HG02763 (cell line): ENCODE results near the gene TXNDC8.
"Not testable (repeated sequence)": the region's sequence is repeated elsewhere in the genome, so short reads cannot be mapped to it uniquely, and the experiment has no call there.

Experiments used
- ATAC-seq: cut with Tn5 transposase; IDR thresholded peaks from one replicate; pipeline ENCODE4 v1.9.1; 2021; ENCODE audit warnings: mild to moderate bottlenecking, moderate library complexity; ENCODE audit not compliant: unreplicated experiment

The TXNDC8 gene

GRCh38 chr9:110337727-110338126 lies at the start of gene TXNDC8:
TXNDC8 (minus strand) TSS chr9:110337863.
- no peak for ATAC-seq

DNA sequence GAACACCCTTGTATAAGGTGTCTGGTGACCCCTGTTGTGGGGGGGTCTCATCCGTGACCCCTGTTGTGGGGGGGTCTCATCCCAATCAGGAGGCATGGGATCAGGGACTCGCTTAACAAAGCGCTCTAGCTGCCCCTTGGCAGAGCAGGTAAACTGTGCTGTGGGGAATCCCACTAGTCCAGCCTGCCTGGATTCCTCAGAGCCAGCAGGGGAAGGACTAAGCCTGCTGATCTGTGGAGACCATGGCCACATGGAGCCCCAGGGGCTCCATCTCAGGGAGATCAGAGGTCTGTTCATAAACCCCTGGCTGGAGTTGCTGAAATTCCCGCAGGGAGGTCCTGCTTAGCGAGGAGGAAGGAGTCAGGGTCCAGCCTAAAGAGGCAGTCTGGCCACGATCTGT lies 45.8 kb upstream of the TXNDC8 start:
- ATAC-seq = no peak

DNA sequence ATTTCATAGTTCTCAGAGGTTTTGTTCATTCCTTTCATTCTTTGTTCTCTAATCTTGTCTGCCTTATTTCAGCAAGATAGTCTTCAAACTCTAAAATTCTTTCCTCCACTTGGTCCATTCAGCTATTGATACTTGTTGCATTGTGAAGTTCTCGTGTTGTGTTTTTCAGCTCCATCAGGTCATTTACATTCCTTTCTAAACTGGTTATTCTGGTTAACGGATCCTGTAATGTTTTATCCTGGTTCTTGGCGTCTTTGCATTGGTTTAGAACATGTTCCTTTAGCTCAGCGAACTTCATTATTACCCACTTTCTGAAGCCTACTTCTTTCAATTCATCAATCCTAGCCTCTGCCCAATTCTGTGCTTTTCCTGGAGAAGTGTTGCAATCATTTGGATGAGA lies 45.1 kb upstream of the TXNDC8 start:
- no peak for ATAC-seq

GRCh38 chr9:110371411-110372007 lies 33.8 kb upstream of the TXNDC8 start:
- ATAC-seq = no peak

DNA sequence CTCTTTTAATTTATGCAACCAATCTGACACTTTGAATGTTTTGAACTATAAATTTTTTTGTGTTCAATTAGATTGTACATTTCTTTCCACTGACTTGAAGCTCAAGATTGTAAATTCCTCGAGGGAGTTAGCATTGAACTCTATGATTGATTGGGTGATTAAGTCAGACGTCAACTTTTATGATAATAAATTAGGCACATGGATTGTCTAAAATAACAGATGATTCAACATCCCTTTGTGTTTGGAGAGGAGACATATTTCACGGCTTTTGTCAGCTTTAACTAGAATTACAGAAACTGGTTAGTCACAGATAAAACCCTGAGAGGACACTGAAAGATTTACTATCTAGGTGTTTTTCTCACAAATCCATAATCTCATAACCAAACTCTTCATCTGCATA lies 32.7 kb upstream of the TXNDC8 start:
- ATAC-seq = no peak

DNA sequence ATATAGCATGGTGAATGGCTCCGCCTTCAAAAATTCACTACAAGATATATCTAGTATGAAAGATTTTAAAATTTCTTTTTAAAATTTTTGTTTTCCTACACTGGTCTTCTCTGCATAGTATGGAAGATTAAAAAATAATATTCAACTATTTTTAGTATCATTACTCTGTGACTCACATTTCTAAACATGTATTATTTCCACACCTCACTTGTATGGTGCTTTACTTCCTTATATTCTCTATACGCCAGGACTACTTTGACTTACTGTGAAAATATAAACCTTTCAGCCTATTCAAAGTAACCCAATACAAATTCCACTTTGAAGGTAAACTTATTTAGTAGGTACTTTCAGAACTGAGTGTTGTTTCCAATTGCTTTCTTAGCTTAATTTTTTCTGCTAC lies 26.8 kb upstream of the TXNDC8 start:
- ATAC-seq = no peak

GRCh38 chr9:110358992-110359391 lies 21.3 kb upstream of the TXNDC8 start:
- not testable (repeated sequence) for ATAC-seq

GRCh38 chr9:110357505-110357904 lies 19.8 kb upstream of the TXNDC8 start:
- no peak for ATAC-seq

- no peak for ATAC-seq
These were observed 19.2 kb upstream of the TXNDC8 start for GRCh38 chr9:110356639-110357395.

GRCh38 chr9:110355911-110356310 lies 18.2 kb upstream of the TXNDC8 start:
- no peak for ATAC-seq

GRCh38 chr9:110351009-110351467 lies 13.4 kb upstream of the TXNDC8 start:
- no peak for ATAC-seq

- no peak for ATAC-seq
These were observed 8.7 kb upstream of the TXNDC8 start for GRCh38 chr9:110346325-110346724.

- no peak for ATAC-seq
These were observed 7.2 kb upstream of the TXNDC8 start for GRCh38 chr9:110344821-110345220.

DNA sequence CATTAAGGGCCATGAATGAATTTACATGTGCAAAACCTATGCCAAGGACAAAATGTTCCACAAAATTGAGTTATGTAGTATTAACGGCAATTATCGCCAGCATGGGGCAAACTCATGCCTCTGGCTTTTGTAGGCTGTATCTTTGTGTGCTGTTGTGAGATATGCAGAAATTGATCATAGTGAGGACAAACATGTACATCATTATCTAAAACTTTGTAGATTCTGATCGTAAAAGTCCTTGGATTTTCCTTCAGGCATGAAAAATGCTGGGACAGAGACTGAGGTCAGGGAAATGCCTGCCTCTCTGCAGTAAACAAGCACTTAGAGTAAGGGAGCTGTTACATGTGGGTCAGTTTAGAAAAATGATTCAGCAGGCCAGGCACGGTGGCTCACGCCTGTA lies 5.9 kb upstream of the TXNDC8 start:
- ATAC-seq = no peak

- no peak for ATAC-seq
These were observed 2.6 kb upstream of the TXNDC8 start for GRCh38 chr9:110340306-110340705.

- ATAC-seq = no peak
These were observed 480 bp upstream of the TXNDC8 start for GRCh38 chr9:110338143-110338542.

DNA sequence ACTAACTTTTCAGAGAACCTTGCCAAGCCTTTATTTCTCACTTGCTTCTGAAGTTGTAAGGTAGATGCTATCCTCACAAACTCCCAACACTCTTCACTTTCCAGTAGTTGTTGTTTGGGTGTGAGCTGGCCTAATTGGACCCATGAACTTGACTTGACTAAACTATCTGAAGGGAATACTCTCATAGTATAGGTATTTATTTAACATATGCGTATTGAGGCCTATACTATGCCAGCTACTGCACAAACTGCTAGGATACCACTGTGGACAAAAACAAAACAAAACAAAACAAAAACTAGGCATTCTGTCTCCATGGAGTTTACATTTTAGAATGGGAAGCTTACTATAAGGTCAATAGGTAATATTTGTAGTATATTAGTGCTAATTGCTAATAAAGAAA lies 1.3 kb downstream of the TXNDC8 start:
- ATAC-seq = no peak

DNA sequence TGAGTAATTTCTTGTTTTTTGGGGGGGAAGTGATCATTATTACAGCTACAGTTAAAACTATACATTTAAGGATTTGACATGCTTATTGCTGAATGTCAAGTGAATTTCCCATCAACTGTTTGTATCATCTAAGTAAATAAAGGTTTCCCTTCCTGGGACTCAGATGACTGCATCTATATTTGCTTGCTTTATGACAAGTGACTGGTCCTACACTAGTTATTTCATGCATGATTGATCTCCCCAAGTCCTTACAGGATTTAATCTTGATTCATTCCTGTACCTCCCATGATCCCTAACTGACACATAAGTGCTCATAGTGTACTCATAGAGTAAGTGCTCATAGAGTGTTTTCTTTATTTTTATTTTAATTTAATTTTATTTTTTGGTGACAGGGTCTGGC lies 2.8 kb downstream of the TXNDC8 start:
- peak; percentile 9 for ATAC-seq

DNA sequence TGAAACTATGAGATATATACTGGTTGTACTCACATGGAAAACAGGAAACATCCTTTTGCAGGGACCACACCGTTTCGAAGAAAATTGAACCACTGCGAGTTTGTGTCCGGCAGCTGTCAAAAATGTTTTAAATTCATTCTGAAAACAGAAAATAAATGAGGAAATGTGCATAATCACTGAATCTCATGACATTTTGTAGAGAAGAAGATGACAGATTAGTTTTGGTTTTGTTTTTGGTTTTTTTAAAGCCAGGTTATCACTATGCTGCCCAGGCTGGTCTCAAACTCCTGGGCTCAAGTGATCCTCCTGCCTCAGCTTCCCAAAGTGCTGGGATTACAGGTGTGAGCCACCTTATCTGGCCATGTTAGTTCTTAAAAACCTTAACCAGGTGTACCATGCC lies 3.5 kb downstream of the TXNDC8 start:
- ATAC-seq = peak; percentile 61

GRCh38 chr9:110332766-110333165 lies 4.9 kb downstream of the TXNDC8 start:
- no peak for ATAC-seq

DNA sequence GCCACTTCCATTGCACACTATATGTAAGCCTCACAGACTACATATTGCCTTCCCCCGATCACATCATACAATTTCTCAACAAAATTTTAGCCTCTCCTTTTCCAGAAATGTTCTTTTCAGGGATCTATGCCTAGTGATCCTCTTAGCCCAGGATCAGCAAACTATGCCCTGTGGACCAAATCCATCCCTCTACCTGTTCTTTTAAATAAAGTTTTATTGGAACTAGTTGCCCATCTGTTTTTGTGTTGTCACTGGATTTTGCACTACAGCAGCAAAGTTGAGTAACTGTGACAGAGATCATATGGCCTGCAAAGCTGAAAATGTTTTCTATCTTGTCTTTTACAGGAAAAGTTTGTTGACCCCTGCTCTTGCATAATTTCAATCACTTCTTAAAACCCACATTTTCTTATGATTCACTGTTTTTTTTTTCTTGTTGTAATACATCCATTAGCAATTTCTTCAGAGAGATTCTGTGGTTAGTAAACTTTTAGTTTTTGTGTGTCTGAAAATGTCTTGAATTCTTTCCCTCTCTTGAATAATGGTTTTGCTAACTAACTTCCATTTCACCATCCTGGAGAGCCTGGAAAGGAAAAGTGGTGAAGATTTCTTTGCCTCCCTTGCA lies 7.1 kb downstream of the TXNDC8 start:
- no peak for ATAC-seq

DNA sequence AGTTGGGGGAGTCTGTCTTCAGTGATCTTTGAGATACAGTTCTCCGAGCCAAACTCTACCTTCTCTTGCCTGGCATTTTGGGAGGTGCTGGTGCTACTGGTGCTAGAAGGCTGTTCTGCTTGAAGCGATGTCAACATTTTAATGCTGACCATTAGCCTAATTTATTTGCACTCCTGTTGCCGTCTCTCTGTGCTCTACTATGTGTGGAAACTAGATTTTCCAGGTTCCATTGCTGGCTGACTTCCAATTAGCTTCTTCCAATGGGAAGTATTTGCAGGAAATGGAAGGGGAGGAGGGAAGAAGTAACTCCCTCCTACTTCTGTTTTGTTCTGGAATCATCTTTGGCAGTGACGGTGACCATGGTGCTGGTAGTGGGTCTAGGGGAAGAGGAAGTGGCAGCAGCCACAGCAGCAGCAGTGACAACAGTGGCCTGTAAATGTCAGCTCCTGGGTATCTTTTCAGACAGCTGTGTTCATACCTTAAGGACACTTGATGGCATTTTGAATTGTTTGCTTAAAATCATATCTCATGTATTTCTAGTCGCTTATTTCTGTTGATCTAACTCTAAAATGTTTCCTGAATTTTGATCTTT lies 7.9 kb downstream of the TXNDC8 start:
- no peak for ATAC-seq
